Measurements from ENCODE around the gene FBRS. TPM values are rescaled to one million over a fixed set of nuclear protein-coding genes. Genes with fewer than 3 reads are reported as not detected.

The FBRS gene
- total and polyA plus RNA-seq, 2 of the 8 experiments (the other 6 are each of a cell fraction or from before 2014, with no cell fraction given), result 2.4 to 13.9 TPM

DNA sequence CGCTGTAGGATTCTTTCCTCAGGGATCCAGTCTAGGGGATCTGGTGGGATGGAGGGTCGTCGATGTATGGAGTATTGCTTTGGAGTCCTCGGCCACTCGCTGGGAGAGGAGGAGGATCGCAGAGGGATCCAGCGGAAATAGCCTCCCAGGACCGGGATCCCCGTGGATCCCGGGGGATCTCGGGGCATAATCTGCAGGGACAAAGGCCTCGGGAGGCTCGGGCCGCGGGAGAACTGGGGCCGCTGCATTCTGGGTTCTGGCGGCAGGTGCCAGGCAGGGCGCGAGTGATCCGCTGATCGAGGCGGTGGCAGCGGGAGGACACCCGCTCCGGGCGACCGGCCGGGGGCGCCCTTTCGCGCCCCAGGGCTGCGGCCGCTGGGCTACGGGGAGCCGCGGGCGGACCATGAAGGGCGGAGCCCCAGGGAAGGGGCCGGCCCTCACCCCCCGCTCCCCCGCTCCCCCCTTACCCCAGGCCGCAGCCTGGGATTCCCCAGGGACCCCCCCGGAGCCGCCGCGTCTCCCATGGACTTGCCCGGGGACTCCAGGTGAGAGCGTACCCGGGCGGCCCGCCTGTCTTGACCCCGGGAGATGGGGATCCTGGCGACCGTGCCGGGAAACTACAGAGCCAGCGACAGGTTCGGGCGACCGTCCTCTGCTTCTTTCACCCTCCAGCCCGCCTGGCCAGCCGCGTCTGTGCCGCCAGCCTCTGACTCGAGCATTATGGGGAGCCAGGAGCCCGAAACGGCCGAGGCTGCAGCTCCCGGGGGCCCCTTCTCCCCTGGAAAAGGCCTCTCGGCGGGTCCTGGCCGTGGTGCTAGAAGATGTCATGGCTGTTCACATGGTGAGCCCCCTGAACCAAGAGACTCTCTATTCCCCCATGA is 6.9 kb upstream of the FBRS start (continued):
- TF ChIP-seq, protein P1, sequence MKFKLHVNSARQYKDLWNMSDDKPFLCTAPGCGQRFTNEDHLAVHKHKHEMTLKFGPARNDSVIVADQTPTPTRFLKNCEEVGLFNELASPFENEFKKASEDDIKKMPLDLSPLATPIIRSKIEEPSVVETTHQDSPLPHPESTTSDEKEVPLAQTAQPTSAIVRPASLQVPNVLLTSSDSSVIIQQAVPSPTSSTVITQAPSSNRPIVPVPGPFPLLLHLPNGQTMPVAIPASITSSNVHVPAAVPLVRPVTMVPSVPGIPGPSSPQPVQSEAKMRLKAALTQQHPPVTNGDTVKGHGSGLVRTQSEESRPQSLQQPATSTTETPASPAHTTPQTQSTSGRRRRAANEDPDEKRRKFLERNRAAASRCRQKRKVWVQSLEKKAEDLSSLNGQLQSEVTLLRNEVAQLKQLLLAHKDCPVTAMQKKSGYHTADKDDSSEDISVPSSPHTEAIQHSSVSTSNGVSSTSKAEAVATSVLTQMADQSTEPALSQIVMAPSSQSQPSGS (IDR thresholded peaks at IDR 0.05; ENCODE audit: low read length), result peak; percentile 30; the same call in 1 of the 2 replicates
- no peak for TF ChIP-seq MAFK (IDR thresholded peaks at IDR 0.05; ENCODE audit: low read depth, low read length)
- peak; percentile 53 for TF ChIP-seq ASH2L (IDR thresholded peaks at IDR 0.05; ENCODE audit: low read length)
- peak in 1 of 2 experiments; percentile 45; a peak in 2 of 4 replicates for TF ChIP-seq RAD21 (IDR thresholded peaks at IDR 0.05 in 1 of 2, conservative IDR thresholded peaks at IDR 0.05 in 1 of 2; ENCODE audit: low read depth in 2 of 2, low read length in 2 of 2)
- no peak; the same call in 1 of the 2 replicates for TF ChIP-seq BACH1 (IDR thresholded peaks at IDR 0.05; ENCODE audit: low read length)
- TF ChIP-seq, protein P2, sequence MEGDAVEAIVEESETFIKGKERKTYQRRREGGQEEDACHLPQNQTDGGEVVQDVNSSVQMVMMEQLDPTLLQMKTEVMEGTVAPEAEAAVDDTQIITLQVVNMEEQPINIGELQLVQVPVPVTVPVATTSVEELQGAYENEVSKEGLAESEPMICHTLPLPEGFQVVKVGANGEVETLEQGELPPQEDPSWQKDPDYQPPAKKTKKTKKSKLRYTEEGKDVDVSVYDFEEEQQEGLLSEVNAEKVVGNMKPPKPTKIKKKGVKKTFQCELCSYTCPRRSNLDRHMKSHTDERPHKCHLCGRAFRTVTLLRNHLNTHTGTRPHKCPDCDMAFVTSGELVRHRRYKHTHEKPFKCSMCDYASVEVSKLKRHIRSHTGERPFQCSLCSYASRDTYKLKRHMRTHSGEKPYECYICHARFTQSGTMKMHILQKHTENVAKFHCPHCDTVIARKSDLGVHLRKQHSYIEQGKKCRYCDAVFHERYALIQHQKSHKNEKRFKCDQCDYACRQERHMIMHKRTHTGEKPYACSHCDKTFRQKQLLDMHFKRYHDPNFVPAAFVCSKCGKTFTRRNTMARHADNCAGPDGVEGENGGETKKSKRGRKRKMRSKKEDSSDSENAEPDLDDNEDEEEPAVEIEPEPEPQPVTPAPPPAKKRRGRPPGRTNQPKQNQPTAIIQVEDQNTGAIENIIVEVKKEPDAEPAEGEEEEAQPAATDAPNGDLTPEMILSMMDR (IDR thresholded peaks at IDR 0.05; ENCODE audit: control extremely low read depth in 1 of 3, insufficient read depth in 1 of 3, low read depth in 1 of 3, low read length in 3 of 3), result peak; percentile 45 to 76 (median 62)
- TF ChIP-seq SAP30 (IDR thresholded peaks at IDR 0.05; ENCODE audit: insufficient read depth, insufficient replicate concordance, low read length), result no peak
- TF ChIP-seq ATF3 (IDR thresholded peaks at IDR 0.05; ENCODE audit: insufficient read depth, low read depth, low read length), result no peak
- no peak for TF ChIP-seq RNF2 (IDR thresholded peaks at IDR 0.05; ENCODE audit: borderline replicate concordance, low read depth, low read length, missing control alignments, poor library complexity, severe bottlenecking)
- TF ChIP-seq TAF7 (optimal IDR thresholded peaks at IDR 0.05; ENCODE audit: borderline replicate concordance, low read depth, low read length), result peak; percentile 73
- TF ChIP-seq HDAC2 (IDR thresholded peaks at IDR 0.05; ENCODE audit: borderline replicate concordance in 1 of 2, low read depth in 2 of 2, low read length in 2 of 2), result peak in 1 of 2 experiments; percentile 38; a peak in 1 of 4 replicates
- TF ChIP-seq PHF8 (conservative IDR thresholded peaks at IDR 0.05; ENCODE audit: low read depth, low read length), result peak; percentile 7
- TF ChIP-seq RBBP5 (IDR thresholded peaks at IDR 0.05; ENCODE audit: borderline replicate concordance, low read depth, low read length), result peak; percentile 52; the same call in 1 of the 2 replicates
- TF ChIP-seq CREB1 (IDR thresholded peaks at IDR 0.05), result 0 out of 2 replicates have a peak, but pooled peaks have one; percentile 17
- peak in 1 of 2 experiments; percentile 54; a peak in 1 of 3 replicates for TF ChIP-seq POLR2A (IDR thresholded peaks at IDR 0.05; ENCODE audit: control extremely low read depth in 1 of 2, low read depth in 2 of 2, low read length in 2 of 2)
- TF ChIP-seq BRCA1 (IDR thresholded peaks at IDR 0.05; ENCODE audit: low read depth, low read length), result no peak
